Upper lobe of left lung (tissue), 4 donors: Measurements from ENCODE around the gene TICAM2.

Experiments used
- POLR2AphosphoS5 ChIP-seq, 2 donors: sonication (generic); formaldehyde crosslinking; IDR thresholded peaks; one replicate each; pipeline ENCODE4 v1.5.1; 2017; ENCODE audit warnings: antibody characterized with exemption in 2 of 2
- TF ChIP-seq, protein P1 (sequence below), 6 experiments: fragments of 450-650 bp in 4 of 6; fragments of 200-600 bp in 2 of 6; sonication (generic) in 2 of 6; IDR thresholded peaks; one replicate each; pipeline ENCODE4 v1.5.1; 2016 to 2019; ENCODE audit warnings: antibody characterized with exemption in 6 of 6

DNA sequence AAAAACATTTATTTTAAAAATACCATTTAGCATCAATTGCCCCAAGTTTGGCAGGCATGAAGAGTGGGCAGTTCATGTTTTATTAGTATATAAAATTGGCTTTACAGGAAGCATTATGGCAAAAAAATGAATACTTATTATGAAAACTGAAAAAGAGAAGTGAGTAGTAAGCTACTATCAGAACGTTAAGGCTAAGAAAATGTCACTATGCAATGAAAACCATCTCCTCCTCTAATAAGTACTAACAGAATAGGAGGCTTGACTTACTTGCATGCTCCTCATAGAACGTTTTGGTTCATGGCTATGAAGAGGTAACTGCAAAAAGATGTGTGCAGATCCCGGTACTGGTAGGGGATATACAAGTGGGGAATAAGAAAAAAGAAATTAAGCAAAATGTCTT lies 23.6 kb downstream of the TICAM2 start:
- TF ChIP-seq, protein P1, sequence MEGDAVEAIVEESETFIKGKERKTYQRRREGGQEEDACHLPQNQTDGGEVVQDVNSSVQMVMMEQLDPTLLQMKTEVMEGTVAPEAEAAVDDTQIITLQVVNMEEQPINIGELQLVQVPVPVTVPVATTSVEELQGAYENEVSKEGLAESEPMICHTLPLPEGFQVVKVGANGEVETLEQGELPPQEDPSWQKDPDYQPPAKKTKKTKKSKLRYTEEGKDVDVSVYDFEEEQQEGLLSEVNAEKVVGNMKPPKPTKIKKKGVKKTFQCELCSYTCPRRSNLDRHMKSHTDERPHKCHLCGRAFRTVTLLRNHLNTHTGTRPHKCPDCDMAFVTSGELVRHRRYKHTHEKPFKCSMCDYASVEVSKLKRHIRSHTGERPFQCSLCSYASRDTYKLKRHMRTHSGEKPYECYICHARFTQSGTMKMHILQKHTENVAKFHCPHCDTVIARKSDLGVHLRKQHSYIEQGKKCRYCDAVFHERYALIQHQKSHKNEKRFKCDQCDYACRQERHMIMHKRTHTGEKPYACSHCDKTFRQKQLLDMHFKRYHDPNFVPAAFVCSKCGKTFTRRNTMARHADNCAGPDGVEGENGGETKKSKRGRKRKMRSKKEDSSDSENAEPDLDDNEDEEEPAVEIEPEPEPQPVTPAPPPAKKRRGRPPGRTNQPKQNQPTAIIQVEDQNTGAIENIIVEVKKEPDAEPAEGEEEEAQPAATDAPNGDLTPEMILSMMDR (IDR thresholded peaks at IDR 0.05): no peak
- TF ChIP-seq POLR2AphosphoS5 (IDR thresholded peaks at IDR 0.05): no peak
